CD4-positive, alpha-beta T cell (primary cell): Measurements from ENCODE around the gene PDE5A. TPM values are rescaled to one million over a fixed set of nuclear protein-coding genes. Genes with fewer than 3 reads are reported as not detected.

Experiments used
- ATAC-seq: fragments of 200-7000 bp; cut with Tn5 transposase; one replicate; pipeline ENCODE4 v1.10.0; 2022; ENCODE audit warnings: mild to moderate bottlenecking; ENCODE audit not compliant: poor library complexity
- CTCF ChIA-PET: fragments of 350-600 bp; sonication (Branson Sonifier 250); formaldehyde crosslinking; loops from one replicate; lab custom pipeline; 2021; ENCODE audit warnings: antibody characterized with exemption, inconsistent platforms; lab: Charles Lee
- POLR2A ChIA-PET: fragments of 350-600 bp; sonication (Branson Sonifier 250); formaldehyde crosslinking; loops from one replicate; lab custom pipeline; 2021; ENCODE audit warnings: antibody characterized with exemption, inconsistent platforms; lab: Charles Lee
- DNase-seq, 14 experiments: peaks; one replicate each; pipeline ENCODE4 v3.0.0-alpha.2; 2013 to 2020; ENCODE audit warnings: mixed read lengths in 2 of 14
- H3K27ac ChIP-seq, 2 donors: one replicate each; pipeline versions ENCODE4 v1.5.1 to v1.7.0; 2013; ENCODE audit warnings: low read length in 2 of 2, low read depth in 1 of 2, mild to moderate bottlenecking in 1 of 2
- H3K27me3 ChIP-seq, 2 experiments: 1 replicate in 1 of 2; 2 replicates in 1 of 2; pipeline versions ENCODE4 v1.6.1 to v1.7.0; 2013; ENCODE audit warnings: low read length in 2 of 2, control low read depth in 1 of 2, mild to moderate bottlenecking in 1 of 2, moderate library complexity in 1 of 2; ENCODE audit not compliant: insufficient read depth in 2 of 2, control insufficient read depth in 1 of 2
- H3K36me3 ChIP-seq: one replicate; pipeline ENCODE4 v1.6.1; 2013; ENCODE audit warnings: low read length, control low read depth; ENCODE audit not compliant: insufficient read depth
- H3K4me1 ChIP-seq: one replicate; pipeline ENCODE4 v1.6.1; 2013; ENCODE audit warnings: low read length, control low read depth; ENCODE audit not compliant: insufficient read depth
- H3K4me3 ChIP-seq: one replicate; pipeline ENCODE4 v1.5.1; 2013; ENCODE audit warnings: mild to moderate bottlenecking, low read length, moderate library complexity
- H3K9me3 ChIP-seq, 2 experiments: 1 replicate in 1 of 2; 2 replicates in 1 of 2; pipeline versions ENCODE4 v1.6.1 to v1.7.0; 2013; ENCODE audit warnings: low read length in 2 of 2, mild to moderate bottlenecking in 2 of 2, control low read depth in 1 of 2, moderate library complexity in 1 of 2; ENCODE audit not compliant: control insufficient read depth in 1 of 2, insufficient read depth in 1 of 2
- H3K27ac Mint-ChIP-seq: one replicate; pipeline ENCODE4 v1.8.0; 2020; ENCODE audit warnings: mixed read lengths
- H3K27me3 Mint-ChIP-seq: one replicate; pipeline ENCODE4 v1.8.0; 2021; ENCODE audit warnings: mixed read lengths
- H3K36me3 Mint-ChIP-seq: one replicate; pipeline ENCODE4 v1.8.0; 2021; ENCODE audit warnings: low read depth, mixed read lengths
- H3K4me1 Mint-ChIP-seq: one replicate; pipeline ENCODE4 v1.8.0; 2021; ENCODE audit warnings: low read depth, mixed read lengths
- H3K4me3 Mint-ChIP-seq: one replicate; pipeline ENCODE4 v1.8.0; 2020; ENCODE audit warnings: mild to moderate bottlenecking, mixed read lengths
- H3K9me3 Mint-ChIP-seq: one replicate; pipeline ENCODE4 v1.8.0; 2020; ENCODE audit warnings: mixed read lengths
- intact Hi-C, 2 experiments: fragments of 100-400 bp; cut with DNase I in 1 of 2; cut with micrococcal nuclease in 1 of 2; formaldehyde crosslinking; loops; one replicate each; pipeline versions ENCODE4 v1.15.1 to v1.9.0; 2023 to 2025; cut with DNase I, micrococcal nuclease
- total RNA-seq, 174 experiments: library from RNA in 2 of 174; stranded (reverse) in 2 of 174; gene quantifications; one replicate each; pipeline ENCODE4 v1.2.3 and lab custom pipeline; 2021 to 2026
- TF ChIP-seq, protein P1 (sequence below): fragments of 200-600 bp; IDR thresholded peaks from one replicate; pipeline ENCODE4 v1.8.0; 2022; ENCODE audit warnings: antibody characterized with exemption, mild to moderate bottlenecking

PDE5A gene
- total RNA-seq, 2 experiments from 2014 or later = 0.11 to 0.56 TPM

DNA sequence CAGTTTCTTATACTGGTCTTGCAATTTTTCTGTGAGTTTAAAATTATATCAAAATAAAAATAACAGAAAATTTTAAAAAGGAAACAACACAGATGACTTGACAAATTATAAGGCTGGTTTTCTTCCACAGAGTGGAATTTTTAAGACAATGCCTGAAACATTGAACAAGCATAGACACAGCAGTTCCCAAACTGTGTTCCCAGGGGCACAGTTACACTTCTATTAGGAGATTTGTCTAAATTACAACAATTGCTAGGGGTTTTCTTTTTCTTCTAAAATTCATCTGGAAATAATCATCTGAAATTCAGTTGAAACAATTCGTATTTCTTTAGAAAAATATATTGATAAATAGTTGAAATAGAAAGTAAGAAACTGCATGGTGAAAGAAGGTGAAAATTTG, 26.2 kb downstream of the PDE5A start:
- Histone ChIP-seq H3K27ac (no peak overlapping the region), H3K4me1 (no peaks in the 10 kb centered on the region), H3K27me3 (peaks cover 0 to 3% of the 10 kb centered on the region in 2 experiments), H3K4me3 (no peak overlapping the region), H3K9me3 (no peaks in the 10 kb centered on the region), H3K36me3 (no peaks in the 10 kb centered on the region)
- H3K4me3 Mint-ChIP-seq = no peak overlapping the region
- no peak overlapping the region for H3K27ac Mint-ChIP-seq
- TF ChIP-seq, protein P1, sequence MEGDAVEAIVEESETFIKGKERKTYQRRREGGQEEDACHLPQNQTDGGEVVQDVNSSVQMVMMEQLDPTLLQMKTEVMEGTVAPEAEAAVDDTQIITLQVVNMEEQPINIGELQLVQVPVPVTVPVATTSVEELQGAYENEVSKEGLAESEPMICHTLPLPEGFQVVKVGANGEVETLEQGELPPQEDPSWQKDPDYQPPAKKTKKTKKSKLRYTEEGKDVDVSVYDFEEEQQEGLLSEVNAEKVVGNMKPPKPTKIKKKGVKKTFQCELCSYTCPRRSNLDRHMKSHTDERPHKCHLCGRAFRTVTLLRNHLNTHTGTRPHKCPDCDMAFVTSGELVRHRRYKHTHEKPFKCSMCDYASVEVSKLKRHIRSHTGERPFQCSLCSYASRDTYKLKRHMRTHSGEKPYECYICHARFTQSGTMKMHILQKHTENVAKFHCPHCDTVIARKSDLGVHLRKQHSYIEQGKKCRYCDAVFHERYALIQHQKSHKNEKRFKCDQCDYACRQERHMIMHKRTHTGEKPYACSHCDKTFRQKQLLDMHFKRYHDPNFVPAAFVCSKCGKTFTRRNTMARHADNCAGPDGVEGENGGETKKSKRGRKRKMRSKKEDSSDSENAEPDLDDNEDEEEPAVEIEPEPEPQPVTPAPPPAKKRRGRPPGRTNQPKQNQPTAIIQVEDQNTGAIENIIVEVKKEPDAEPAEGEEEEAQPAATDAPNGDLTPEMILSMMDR = no peak
- H3K36me3 Mint-ChIP-seq = no peaks in the 10 kb centered on the region
- H3K4me1 Mint-ChIP-seq = no peaks in the 10 kb centered on the region
- H3K27me3 Mint-ChIP-seq = peaks cover 23% of the 10 kb centered on the region
- ATAC-seq (no peak), DNase-seq (no peak)
- peaks cover 7% of the 10 kb centered on the region for H3K9me3 Mint-ChIP-seq
- ChIA-PET POLR2A (no interaction called here), CTCF (no interaction called here)
- intact Hi-C loops = no loop called here

DNA sequence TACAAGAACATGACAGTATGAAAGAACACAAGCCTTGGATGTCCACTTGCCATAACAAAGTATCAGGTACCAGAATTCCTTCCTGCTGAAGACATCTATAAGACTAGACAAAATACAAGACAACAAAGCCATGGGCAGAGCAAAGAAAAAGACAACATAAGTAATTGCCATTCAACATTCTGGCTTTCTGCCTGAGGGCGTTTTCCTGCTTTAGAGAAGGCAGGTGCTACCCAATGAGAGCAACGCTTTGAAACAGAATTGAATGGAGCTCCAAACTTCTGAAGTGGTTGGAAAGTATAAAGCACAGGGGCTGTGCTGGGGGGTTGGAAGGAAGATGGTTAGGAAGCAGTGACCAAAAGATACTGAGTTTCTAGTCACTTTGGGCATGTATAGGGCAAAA, 30.1 kb downstream of the PDE5A start:
- no peaks in the 10 kb centered on the region for H3K36me3 Mint-ChIP-seq
- TF ChIP-seq, protein P1 = no peak
- Histone ChIP-seq H3K4me3 (no peak overlapping the region), H3K27ac (no peak overlapping the region), H3K4me1 (no peaks in the 10 kb centered on the region), H3K27me3 (no peaks in the 10 kb centered on the region), H3K36me3 (no peaks in the 10 kb centered on the region), H3K9me3 (no peaks in the 10 kb centered on the region)
- CTCF ChIA-PET = no interaction called here
- H3K4me3 Mint-ChIP-seq = no peak overlapping the region
- no peak overlapping the region for H3K27ac Mint-ChIP-seq
- ATAC-seq (no peak), DNase-seq (no peak)
- POLR2A ChIA-PET = no interaction called here
- peaks cover 7% of the 10 kb centered on the region for H3K9me3 Mint-ChIP-seq
- H3K4me1 Mint-ChIP-seq = no peaks in the 10 kb centered on the region
- H3K27me3 Mint-ChIP-seq = peaks cover 1% of the 10 kb centered on the region
- intact Hi-C loops = no loop called here

DNA sequence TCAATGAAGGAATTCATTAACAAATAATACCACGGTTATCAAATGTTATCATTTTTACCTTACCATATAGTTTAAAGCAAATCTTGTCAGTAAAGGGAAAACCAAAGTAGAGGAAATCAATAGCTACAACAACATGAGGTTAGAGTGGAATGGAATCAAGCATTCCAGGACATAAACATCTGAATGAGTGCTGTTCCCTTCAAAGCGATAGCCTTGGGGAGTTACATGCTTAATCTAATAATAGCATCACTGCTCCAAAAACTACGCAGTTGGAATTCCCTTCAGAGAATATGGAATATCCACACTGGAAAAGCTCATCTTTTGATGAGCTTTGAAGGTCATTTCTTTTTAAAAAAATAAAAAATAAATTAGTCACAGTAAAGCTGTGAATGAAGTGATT, 31.2 kb downstream of the PDE5A start:
- CTCF ChIA-PET = interaction anchor here (0.6 kb wide), 1 partner anchor 1209 kb away, joined by 3 read pairs; no protein-coding TSS in a partner anchor
- Histone ChIP-seq H3K36me3 (no peaks in the 10 kb centered on the region), H3K9me3 (no peaks in the 10 kb centered on the region), H3K4me1 (no peaks in the 10 kb centered on the region), H3K27ac (no peak overlapping the region), H3K4me3 (no peak overlapping the region), H3K27me3 (no peaks in the 10 kb centered on the region)
- ATAC-seq (no peak), DNase-seq (no peak)
- TF ChIP-seq, protein P1 = no peak
- Mint-ChIP-seq H3K4me3 (no peak overlapping the region), H3K4me1 (no peaks in the 10 kb centered on the region), H3K27me3 (peaks cover 11% of the 10 kb centered on the region), H3K27ac (no peak overlapping the region), H3K36me3 (no peaks in the 10 kb centered on the region), H3K9me3 (peaks cover 7% of the 10 kb centered on the region)
- POLR2A ChIA-PET = no interaction called here
- intact Hi-C loops = no loop called here
